Lung (tissue), 12 donors: Measurements from ENCODE around the gene PTH2. TPM values are rescaled to one million over a fixed set of nuclear protein-coding genes. Genes with fewer than 3 reads are reported as not detected.

Experiments
- ATAC-seq: fragments of 200-7000 bp; cut with Tn5 transposase; one replicate; pipeline ENCODE4 v1.9.1; 2020; ENCODE audit warnings: moderate number of reproducible peaks; ENCODE audit not compliant: insufficient read depth, low FRiP score
- DNase-seq, 3 donors: peaks; one replicate each; pipeline ENCODE4 v3.0.0-alpha.2; 2013 to 2017
- H3K27ac ChIP-seq, 2 donors: one replicate each; pipeline ENCODE4 v1.5.1; 2013; ENCODE audit warnings: mild to moderate bottlenecking in 2 of 2, moderate library complexity in 2 of 2, control low read depth in 1 of 2, inconsistent platforms in 1 of 2, low read depth in 1 of 2, low read length in 1 of 2
- H3K27me3 ChIP-seq, 3 donors: one replicate each; pipeline ENCODE4 v1.5.1; 2013; ENCODE audit warnings: low read length in 2 of 3; ENCODE audit not compliant: control insufficient read depth in 3 of 3, insufficient read depth in 3 of 3
- H3K36me3 ChIP-seq, 4 donors: one replicate each; pipeline ENCODE4 v1.5.1; 2013; ENCODE audit warnings: low read length in 4 of 4, mild to moderate bottlenecking in 1 of 4, moderate library complexity in 1 of 4; ENCODE audit not compliant: control insufficient read depth in 4 of 4, insufficient read depth in 4 of 4
- H3K4me1 ChIP-seq, 5 donors: one replicate each; pipeline ENCODE4 v1.5.1; 2013; ENCODE audit warnings: low read length in 5 of 5, mild to moderate bottlenecking in 2 of 5, moderate library complexity in 1 of 5; ENCODE audit not compliant: control insufficient read depth in 5 of 5, insufficient read depth in 5 of 5
- H3K4me3 ChIP-seq: one replicate; pipeline ENCODE4 v1.5.1; 2013; ENCODE audit warnings: mild to moderate bottlenecking, control low read depth, moderate library complexity
- H3K9ac ChIP-seq, 2 donors: one replicate each; pipeline ENCODE4 v1.5.1; 2013; ENCODE audit warnings: low read length in 2 of 2, control low read depth in 1 of 2; ENCODE audit not compliant: insufficient read depth in 1 of 2
- H3K9me3 ChIP-seq, 4 donors: one replicate each; pipeline ENCODE4 v1.5.1; 2013; ENCODE audit warnings: low read length in 3 of 4, mild to moderate bottlenecking in 1 of 4, moderate library complexity in 1 of 4; ENCODE audit not compliant: control insufficient read depth in 4 of 4, insufficient read depth in 3 of 4
- CTCF ChIP-seq: IDR thresholded peaks from 2 replicates; pipeline ENCODE4 v1.5.1; 2012; ENCODE audit warnings: mild to moderate bottlenecking; ENCODE audit errors: control extremely low read depth, extremely low read depth
- WGBS, 2 donors: extraction: QIAGEN DNeasy Blood & Tissue Kit; methylation state at CpG; one replicate each; pipeline ENCODE4 v1.1.7; 2013; 5-methylcytosine and 5-hydroxymethylcytosine counted together
- polyA plus RNA-seq, 2 donors: library from polyadenylated mRNA; stranded (reverse); fragments of 200-250 nt; gene quantifications; one replicate each; pipeline ENCODE4 v1.2.1, GENCODE V29; 2013
- total RNA-seq, 2 donors: library from RNA; depleted of rRNA in 1 of 2; stranded (reverse); fragments of >200 nt in 1 of 2; gene quantifications; one replicate each; pipeline ENCODE4 v1.2.1, GENCODE V29; 2014 to 2021
- donor health status: control.
- donor health status: control.
- donor health status: Bipolar disorder and iron deficiency.
- donor health status: healthy.
- donor health status: DM: yes; HTN: yes; CAD: no.

PTH2 gene
- total and polyA plus RNA-seq, 4 donors, result not detected

GRCh38 chr19:49400029-49400428 is 23.2 kb downstream of the PTH2 start:
- DNase-seq (no peak), ATAC-seq (no peak)
- WGBS, 2 donors, result 78 to 82% methylated on average over 6 of the region's 6 CpGs
- Histone ChIP-seq H3K27ac (no peak overlapping the region), H3K4me3 (no peak overlapping the region), H3K36me3 (no peaks in the 10 kb centered on the region), H3K9me3 (no peaks in the 10 kb centered on the region), H3K27me3 (no peaks in the 10 kb centered on the region), H3K4me1 (no peaks in the 10 kb centered on the region), H3K9ac (no peak overlapping the region)
- no peak for TF ChIP-seq CTCF

- no peaks in the 10 kb centered on the region for H3K9me3 ChIP-seq
- peaks cover 0 to 3% (median 0%) of the 10 kb centered on the region in 3 donors for H3K27me3 ChIP-seq
- no peak overlapping the region for H3K27ac ChIP-seq
- 84 to 91% methylated on average over 6 of the region's 6 CpGs for WGBS, 2 donors
- TF ChIP-seq CTCF, result no peak
- DNase-seq, result no peak
- ATAC-seq, result no peak
- no peak overlapping the region for H3K4me3 ChIP-seq
- no peaks in the 10 kb centered on the region for H3K36me3 ChIP-seq
- no peak overlapping the region for H3K9ac ChIP-seq
- no peaks in the 10 kb centered on the region for H3K4me1 ChIP-seq
These were observed 24.3 kb downstream of the PTH2 start for GRCh38 chr19:49398931-49399330.

- no peak for TF ChIP-seq CTCF
- Histone ChIP-seq H3K4me1 (no peaks in the 10 kb centered on the region), H3K27me3 (peaks cover 0 to 7% (median 3%) of the 10 kb centered on the region in 3 donors)
These were observed 25.1 kb downstream of the PTH2 start for GRCh38 chr19:49398001-49398615.

More at GRCh38 chr19:49398001-49398615, 25.1 kb downstream of the PTH2 start:
- ATAC-seq, result no peak
- Histone ChIP-seq H3K27ac (no peak overlapping the region), H3K4me3 (no peak overlapping the region), H3K9me3 (no peaks in the 10 kb centered on the region), H3K36me3 (no peaks in the 10 kb centered on the region), H3K9ac (no peak overlapping the region)
- 79 to 82% methylated on average over 11 of the region's 11 CpGs for WGBS, 2 donors
- DNase-seq, result no peak
